Esophagus muscularis mucosa (tissue), 4 donors: ENCODE results near the gene REC8. TPM values are rescaled to one million over a fixed set of nuclear protein-coding genes. Genes with fewer than 3 reads are reported as not detected.

Experiments used
- DNase-seq: peaks from one replicate; pipeline ENCODE4 v3.0.0-alpha.2; 2017; ENCODE audit errors: extremely low spot score
- H3K27ac ChIP-seq, 4 donors: fragments of 200-600 bp; sonication (generic); replicated peaks in 1 of 4; 1 replicate in 3 of 4; 2 replicates in 1 of 4; pipeline ENCODE4 v1.5.1; 2016 to 2019; ENCODE audit warnings: mild to moderate bottlenecking in 1 of 4
- H3K27me3 ChIP-seq, 4 donors: fragments of 200-600 bp; sonication (generic); one replicate each; pipeline versions ENCODE4 v1.5.1 to v1.6.0; 2016 to 2019
- H3K36me3 ChIP-seq, 4 donors: fragments of 200-600 bp; sonication (generic); one replicate each; pipeline ENCODE4 v1.5.1; 2016 to 2019
- H3K4me1 ChIP-seq, 4 donors: fragments of 200-600 bp; sonication (generic); one replicate each; pipeline ENCODE4 v1.5.1; 2016 to 2019
- H3K4me3 ChIP-seq, 4 donors: fragments of 200-600 bp; sonication (generic); 1 replicate in 2 of 4; 2 replicates in 2 of 4; pipeline ENCODE4 v1.5.1; 2016 to 2019; ENCODE audit warnings: mild to moderate bottlenecking in 4 of 4, moderate library complexity in 1 of 4
- H3K9me3 ChIP-seq, 4 donors: fragments of 200-600 bp; sonication (generic); 1 replicate in 3 of 4; 2 replicates in 1 of 4; pipeline ENCODE4 v1.5.1; 2016 to 2019
- EP300 ChIP-seq: sonication (generic); formaldehyde crosslinking; IDR thresholded peaks from one replicate; pipeline ENCODE4 v1.6.1; 2017; ENCODE audit warnings: antibody characterized with exemption
- POLR2A ChIP-seq: fragments of 450-650 bp; IDR thresholded peaks from one replicate; pipeline ENCODE4 v1.6.1; 2017; ENCODE audit warnings: antibody characterized with exemption, moderate library complexity, mild to moderate bottlenecking, low read depth
- POLR2AphosphoS5 ChIP-seq, 2 donors: sonication (generic); formaldehyde crosslinking; IDR thresholded peaks; one replicate each; pipeline ENCODE4 v1.6.1; 2017; ENCODE audit warnings: antibody characterized with exemption in 2 of 2
- WGBS: methylation state at CpG from one replicate; pipeline ENCODE4 v1.1.5; 2018; 5-methylcytosine and 5-hydroxymethylcytosine counted together
- intact Hi-C: fragments of 100-400 bp; cut with DNase I; formaldehyde crosslinking; loops from one replicate; pipeline ENCODE4 v1.15.1; 2023
- total RNA-seq, 4 donors: library from RNA; depleted of rRNA; stranded (reverse); fragments of >200 nt; gene quantifications; one replicate each; pipeline versions ENCODE4 v1.1.0 to v1.2.1, GENCODE V29; 2016
- TF ChIP-seq, protein P1 (sequence below), 3 experiments: fragments of 200-600 bp in 2 of 3; fragments of 450-650 bp in 1 of 3; sonication (generic) in 2 of 3; IDR thresholded peaks; one replicate each; pipeline ENCODE4 v1.5.1; 2017 to 2019; ENCODE audit warnings: antibody characterized with exemption in 3 of 3, mild to moderate bottlenecking in 2 of 3, moderate library complexity in 1 of 3

REC8 gene
- total RNA-seq, 4 donors from 2014 or later, result 4.6 to 5.9 (median 5.0) TPM

DNA sequence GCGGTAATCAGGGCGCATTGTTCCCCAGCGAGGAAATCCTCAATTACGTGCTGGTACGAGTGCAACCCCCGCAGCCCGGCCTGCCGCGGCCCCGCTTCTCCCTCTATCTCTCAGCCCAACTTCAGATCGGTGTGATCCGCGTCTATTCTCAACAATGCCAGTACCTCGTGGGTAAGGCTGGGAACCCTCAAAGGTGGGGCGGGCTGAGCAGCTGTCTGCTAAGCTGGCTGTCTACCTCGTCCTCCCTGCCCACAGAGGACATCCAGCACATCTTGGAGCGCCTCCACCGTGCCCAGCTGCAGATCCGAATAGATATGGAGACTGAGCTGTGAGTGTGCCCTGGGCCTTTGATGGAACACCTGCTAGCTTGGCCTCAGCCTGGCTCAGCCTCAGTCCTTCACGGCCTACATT lies 996 bp downstream of the REC8 start:
- Histone ChIP-seq H3K9me3 (no peaks in the 10 kb centered on the region), H3K27ac (peak overlapping the region in 2 of 4 donors; percentile 23 to 75), H3K36me3 (peaks cover 8 to 45% (median 37%) of the 10 kb centered on the region in 4 donors), H3K4me1 (peaks cover 7 to 22% (median 20%) of the 10 kb centered on the region in 4 donors), H3K4me3 (peak overlapping the region in 2 of 4 donors; percentile 49 to 58), H3K27me3 (no peaks in the 10 kb centered on the region)
- TF ChIP-seq EP300 (no peak), POLR2A (no peak), POLR2AphosphoS5 (IDR thresholded peaks at IDR 0.05) (no peak)
- TF ChIP-seq, protein P1, sequence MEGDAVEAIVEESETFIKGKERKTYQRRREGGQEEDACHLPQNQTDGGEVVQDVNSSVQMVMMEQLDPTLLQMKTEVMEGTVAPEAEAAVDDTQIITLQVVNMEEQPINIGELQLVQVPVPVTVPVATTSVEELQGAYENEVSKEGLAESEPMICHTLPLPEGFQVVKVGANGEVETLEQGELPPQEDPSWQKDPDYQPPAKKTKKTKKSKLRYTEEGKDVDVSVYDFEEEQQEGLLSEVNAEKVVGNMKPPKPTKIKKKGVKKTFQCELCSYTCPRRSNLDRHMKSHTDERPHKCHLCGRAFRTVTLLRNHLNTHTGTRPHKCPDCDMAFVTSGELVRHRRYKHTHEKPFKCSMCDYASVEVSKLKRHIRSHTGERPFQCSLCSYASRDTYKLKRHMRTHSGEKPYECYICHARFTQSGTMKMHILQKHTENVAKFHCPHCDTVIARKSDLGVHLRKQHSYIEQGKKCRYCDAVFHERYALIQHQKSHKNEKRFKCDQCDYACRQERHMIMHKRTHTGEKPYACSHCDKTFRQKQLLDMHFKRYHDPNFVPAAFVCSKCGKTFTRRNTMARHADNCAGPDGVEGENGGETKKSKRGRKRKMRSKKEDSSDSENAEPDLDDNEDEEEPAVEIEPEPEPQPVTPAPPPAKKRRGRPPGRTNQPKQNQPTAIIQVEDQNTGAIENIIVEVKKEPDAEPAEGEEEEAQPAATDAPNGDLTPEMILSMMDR (IDR thresholded peaks at IDR 0.05), result no peak
- no peak for DNase-seq
- intact Hi-C loops, result no loop called here
- 71% methylated on average over 20 of the region's 20 CpGs for WGBS

- no peak overlapping the region for H3K27ac ChIP-seq
- H3K36me3 ChIP-seq, result peaks cover 22 to 65% (median 62%) of the 10 kb centered on the region in 4 donors
- H3K27me3 ChIP-seq, result no peaks in the 10 kb centered on the region
- intact Hi-C loops, result no loop called here
- no peaks in the 10 kb centered on the region for H3K9me3 ChIP-seq
- TF ChIP-seq, protein P1 (IDR thresholded peaks at IDR 0.05), result no peak
- TF ChIP-seq POLR2A (no peak), EP300 (no peak), POLR2AphosphoS5 (IDR thresholded peaks at IDR 0.05) (no peak)
- peaks cover 14 to 31% (median 28%) of the 10 kb centered on the region in 4 donors for H3K4me1 ChIP-seq
- DNase-seq, result no peak
- no peak overlapping the region for H3K4me3 ChIP-seq
- 95% methylated on average over 5 of the region's 5 CpGs for WGBS
Observed at GRCh38 chr14:24176599-24176998, 4.7 kb downstream of the REC8 start.

- no peak for DNase-seq
- H3K4me3 ChIP-seq, result no peak overlapping the region
- H3K27ac ChIP-seq, result no peak overlapping the region
- peaks cover 11 to 24% (median 21%) of the 10 kb centered on the region in 4 donors for H3K4me1 ChIP-seq
- intact Hi-C loops, result no loop called here
- no peaks in the 10 kb centered on the region for H3K27me3 ChIP-seq
- 88% methylated on average over 11 of the region's 12 CpGs for WGBS
- H3K36me3 ChIP-seq, result peaks cover 22 to 70% (median 68%) of the 10 kb centered on the region in 4 donors
- TF ChIP-seq POLR2AphosphoS5 (IDR thresholded peaks at IDR 0.05), result no peak
- TF ChIP-seq EP300, result no peak
- TF ChIP-seq, protein P1 (IDR thresholded peaks at IDR 0.05), result no peak
- no peak for TF ChIP-seq POLR2A
- H3K9me3 ChIP-seq, result no peaks in the 10 kb centered on the region
Observed at GRCh38 chr14:24177041-24177825, 5.4 kb downstream of the REC8 start.

DNA sequence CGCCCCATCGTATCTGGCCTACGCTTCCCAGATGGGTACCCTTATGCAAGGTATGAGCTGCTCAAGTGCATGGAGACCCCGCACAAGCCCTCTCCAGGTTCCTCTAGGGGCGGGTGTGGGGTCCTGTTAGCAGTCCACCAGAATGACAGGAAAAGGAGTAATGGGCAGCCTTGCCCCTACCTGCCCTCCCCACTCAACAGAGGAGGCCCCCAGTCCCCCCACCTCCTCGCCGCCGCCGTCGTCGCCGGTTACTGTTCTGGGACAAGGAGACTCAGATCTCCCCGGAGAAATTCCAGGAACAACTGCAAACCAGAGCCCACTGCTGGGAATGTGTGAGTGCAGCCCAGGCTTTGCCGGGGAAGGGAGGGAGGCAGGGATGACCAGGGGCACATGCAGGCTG lies 6.0 kb downstream of the REC8 start:
- peak overlapping the region in 1 of 4 donors; percentile 81 for H3K27ac ChIP-seq
- DNase-seq, result no peak
- H3K9me3 ChIP-seq, result no peaks in the 10 kb centered on the region
- TF ChIP-seq POLR2AphosphoS5 (IDR thresholded peaks at IDR 0.05), result no peak
- TF ChIP-seq, protein P1 (IDR thresholded peaks at IDR 0.05), result no peak
- 95% methylated on average over 14 of the region's 14 CpGs for WGBS
- H3K4me3 ChIP-seq, result no peak overlapping the region
- intact Hi-C loops, result no loop called here
- H3K36me3 ChIP-seq, result peaks cover 27 to 76% (median 73%) of the 10 kb centered on the region in 4 donors
- H3K4me1 ChIP-seq, result peaks cover 11 to 18% (median 16%) of the 10 kb centered on the region in 4 donors
- no peaks in the 10 kb centered on the region for H3K27me3 ChIP-seq
